Neuron (in vitro differentiated cells): ENCODE measurements around the gene RARG.
"Not testable (repeated sequence)": the region's sequence is repeated elsewhere in the genome, so short reads cannot be mapped to it uniquely, and the experiment has no call there.

Experiments used
- H2AFZ ChIP-seq: one replicate; pipeline ENCODE4 v1.6.1; 2013; ENCODE audit warnings: low read depth, mild to moderate bottlenecking, inconsistent platforms, low read length, moderate library complexity
- H3K27me3 ChIP-seq: one replicate; pipeline ENCODE4 v1.6.1; 2013; ENCODE audit warnings: low read length; ENCODE audit not compliant: insufficient read depth
- H3K36me3 ChIP-seq: one replicate; pipeline ENCODE4 v1.6.1; 2013; ENCODE audit warnings: low read length; ENCODE audit not compliant: insufficient read depth
- H3K4me1 ChIP-seq: one replicate; pipeline ENCODE4 v1.6.1; 2013; ENCODE audit warnings: low read length; ENCODE audit not compliant: insufficient read depth
- H3K4me3 ChIP-seq: 2 replicates; pipeline ENCODE4 v1.5.1; 2013; ENCODE audit warnings: mild to moderate bottlenecking, low read length, moderate library complexity
- H3K9me3 ChIP-seq: one replicate; pipeline ENCODE4 v1.6.1; 2013; ENCODE audit warnings: low read length

RARG gene

DNA sequence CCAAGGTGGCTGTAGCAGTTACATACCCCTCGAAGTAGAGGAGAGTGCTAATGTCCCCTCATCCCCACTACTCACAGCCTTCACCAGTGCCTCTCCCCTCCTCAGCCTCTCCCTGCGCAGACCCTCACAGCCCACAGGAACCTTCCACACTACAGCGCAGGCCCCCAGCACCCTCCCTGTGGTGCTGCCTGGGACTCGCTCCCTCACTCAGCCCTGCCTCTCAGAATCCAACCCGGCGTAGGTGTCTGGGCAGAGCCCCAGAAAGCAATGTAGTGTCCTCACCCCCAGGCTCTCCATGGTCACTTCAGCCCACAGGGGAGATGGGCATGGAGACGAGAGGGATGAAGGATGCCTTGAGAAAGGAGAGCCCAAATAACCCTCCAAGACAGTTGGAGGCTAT is 62.4 kb downstream of the RARG start:
- Histone ChIP-seq H2AFZ (no peak overlapping the region), H3K36me3 (peaks cover 3% of the 10 kb centered on the region), H3K27me3 (no peaks in the 10 kb centered on the region), H3K4me3 (no peak overlapping the region), H3K9me3 (no peaks in the 10 kb centered on the region), H3K4me1 (no peaks in the 10 kb centered on the region)

DNA sequence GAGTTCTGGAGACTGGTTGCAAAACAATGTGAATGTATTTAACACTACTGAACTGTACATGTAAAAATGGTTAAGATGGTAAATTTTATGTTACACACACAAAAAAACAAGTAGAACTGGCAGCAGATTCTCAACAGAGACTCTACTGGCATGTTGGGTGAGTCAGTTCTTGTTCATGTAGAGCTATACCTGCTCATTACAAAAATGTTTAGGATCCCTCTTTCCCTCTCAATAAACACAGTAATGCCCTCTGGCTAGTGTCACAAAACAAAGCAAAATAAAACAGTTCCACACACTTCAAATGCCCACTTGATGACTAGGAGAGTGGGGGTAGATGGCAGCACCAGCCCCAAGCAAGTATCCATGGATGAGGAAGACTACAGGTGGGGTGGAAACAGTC is 65.2 kb downstream of the RARG start:
- Histone ChIP-seq H3K27me3 (no peaks in the 10 kb centered on the region), H3K4me3 (no peak overlapping the region), H2AFZ (no peak overlapping the region), H3K36me3 (peaks cover 3% of the 10 kb centered on the region), H3K9me3 (no peaks in the 10 kb centered on the region), H3K4me1 (no peaks in the 10 kb centered on the region)

DNA sequence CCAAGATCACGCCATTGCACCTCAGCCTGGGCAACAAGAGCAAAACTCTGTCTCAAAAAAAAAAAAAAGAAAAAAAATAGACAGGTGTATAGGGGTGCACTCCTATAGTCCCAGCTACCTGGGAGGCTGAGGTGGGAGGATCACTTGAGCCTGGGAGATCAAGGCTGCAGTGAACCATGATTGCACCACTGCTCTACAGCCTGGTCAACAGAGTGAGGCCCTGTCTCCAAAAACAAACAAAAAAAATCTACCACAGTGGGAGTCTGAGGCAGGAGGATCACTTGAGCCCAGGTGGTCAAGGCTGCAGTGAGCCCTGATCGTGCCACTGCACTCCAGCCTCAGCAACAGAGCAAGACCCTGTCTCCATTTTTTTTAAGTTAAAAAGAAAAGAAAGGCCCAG is 69.0 kb downstream of the RARG start:
- H3K4me1 ChIP-seq, H2AFZ ChIP-seq, H3K4me3 ChIP-seq, H3K27me3 ChIP-seq, H3K36me3 ChIP-seq, H3K9me3 ChIP-seq: not testable (repeated sequence)

DNA sequence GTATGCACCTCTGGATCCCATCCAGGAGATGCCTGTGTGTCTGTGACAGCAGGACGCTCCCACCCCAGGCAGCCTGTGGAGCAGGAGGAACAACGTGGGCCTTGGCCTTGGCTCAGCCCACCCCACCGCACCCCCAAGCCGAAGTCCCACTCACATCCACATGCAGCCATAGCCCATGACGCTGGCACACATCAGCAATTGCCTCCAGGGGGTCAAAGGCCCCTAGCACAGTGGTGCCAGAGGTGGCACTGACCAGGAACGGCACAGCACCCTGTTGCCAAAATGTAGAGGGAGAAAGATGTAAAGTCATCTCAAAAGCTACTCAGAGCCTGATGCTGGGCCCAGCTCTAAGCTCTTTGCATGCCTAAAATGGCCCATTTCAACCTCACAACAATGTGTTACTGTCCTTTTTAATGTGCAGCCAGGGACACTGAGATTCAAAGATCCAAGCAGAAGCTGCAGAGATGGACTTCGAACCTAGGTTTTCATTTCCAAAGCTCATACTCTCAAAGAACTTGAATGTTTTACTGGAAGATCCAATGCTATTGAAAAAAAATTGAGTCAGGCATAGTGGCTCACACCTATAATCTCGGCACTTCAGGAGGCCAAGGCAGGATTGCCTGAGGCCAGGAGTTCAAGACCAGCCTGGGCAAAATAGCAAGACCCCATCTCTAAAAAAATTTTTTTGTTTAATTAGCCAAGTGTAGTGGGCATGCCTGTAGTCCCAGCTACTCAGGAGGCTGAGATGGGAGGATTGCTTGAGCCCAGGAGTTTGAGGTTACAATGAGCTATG is 70.7 kb downstream of the RARG start:
- Histone ChIP-seq H3K9me3 (no peaks in the 10 kb centered on the region), H3K27me3 (no peaks in the 10 kb centered on the region), H2AFZ (no peak overlapping the region), H3K36me3 (no peaks in the 10 kb centered on the region), H3K4me1 (no peaks in the 10 kb centered on the region), H3K4me3 (no peak overlapping the region)

DNA sequence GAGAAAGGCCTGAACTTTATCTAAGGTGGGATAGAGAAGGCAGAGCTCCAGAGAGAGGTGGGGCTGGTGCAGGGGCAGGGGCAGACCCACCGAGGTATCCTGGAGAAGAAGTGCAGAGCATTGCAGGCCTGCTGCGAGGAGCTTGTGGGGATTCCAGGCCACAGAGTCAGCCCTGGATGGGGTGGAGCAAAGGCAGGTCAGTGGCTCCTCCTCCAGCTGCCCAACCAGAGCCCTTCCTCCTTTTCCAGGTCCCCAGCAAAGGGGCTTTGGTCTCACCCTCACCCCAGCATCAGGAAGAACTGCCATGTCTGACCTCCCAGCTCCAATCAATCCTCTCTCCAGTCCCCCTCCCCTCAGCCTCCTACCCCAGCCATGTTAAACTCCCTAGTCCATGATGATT is 71.3 kb downstream of the RARG start:
- no peak overlapping the region for H2AFZ ChIP-seq
- no peaks in the 10 kb centered on the region for H3K9me3 ChIP-seq
- H3K4me3 ChIP-seq = no peak overlapping the region
- H3K4me1 ChIP-seq = no peaks in the 10 kb centered on the region
- H3K27me3 ChIP-seq = no peaks in the 10 kb centered on the region
- no peaks in the 10 kb centered on the region for H3K36me3 ChIP-seq
